BJ (cell line): Measurements from ENCODE around the gene CYTH3. TPM values are rescaled to one million over a fixed set of nuclear protein-coding genes. Genes with fewer than 3 reads are reported as not detected.
"Not testable (repeated sequence)": the region's sequence is repeated elsewhere in the genome, so short reads cannot be mapped to it uniquely, and the experiment has no call there.

Experiments
- CTCF ChIA-PET: fragments of 350-600 bp; formaldehyde crosslinking; extraction: SDS; loops from one replicate; lab custom pipeline; 2021; ENCODE audit warnings: antibody characterized with exemption, inconsistent platforms; lab: Yijun Ruan, JAX
- POLR2A ChIA-PET: fragments of 300-600 bp; sonication (Branson Sonifier 250); formaldehyde crosslinking; extraction: SDS; loops from one replicate; lab custom pipeline; 2021; ENCODE audit warnings: antibody characterized with exemption; lab: Charles Lee
- DNase-seq: peaks from one replicate; pipeline ENCODE4 v3.0.0-alpha.2; 2011; ENCODE audit warnings: low read depth
- H3K27me3 ChIP-seq: 2 replicates; pipeline ENCODE4 v1.6.0; 2011; ENCODE audit warnings: low read length; ENCODE audit not compliant: control insufficient read depth, insufficient read depth
- H3K36me3 ChIP-seq: 2 replicates; pipeline ENCODE4 v1.5.1; 2011; ENCODE audit warnings: low read length; ENCODE audit not compliant: control insufficient read depth, insufficient read depth
- H3K4me3 ChIP-seq: 2 replicates; pipeline ENCODE4 v1.5.1; 2011; ENCODE audit warnings: low read depth, mild to moderate bottlenecking, control low read depth, low read length
- polyA plus RNA-seq: library from polyadenylated mRNA; depleted of rRNA; stranded (reverse); fragments of >200 nt; gene quantifications from 2 replicates; pipeline ENCODE4 v1.2.3, GENCODE V29; 2011
- TF ChIP-seq, protein P1 (sequence below): IDR thresholded peaks from 2 replicates; pipeline ENCODE4 v1.5.1; 2011; ENCODE audit warnings: low read depth, mild to moderate bottlenecking, control low read depth, inconsistent platforms, low read length, moderate library complexity; ENCODE audit not compliant: insufficient read depth

The CYTH3 gene
- polyA plus RNA-seq, 1 experiment: 45.5 TPM

DNA sequence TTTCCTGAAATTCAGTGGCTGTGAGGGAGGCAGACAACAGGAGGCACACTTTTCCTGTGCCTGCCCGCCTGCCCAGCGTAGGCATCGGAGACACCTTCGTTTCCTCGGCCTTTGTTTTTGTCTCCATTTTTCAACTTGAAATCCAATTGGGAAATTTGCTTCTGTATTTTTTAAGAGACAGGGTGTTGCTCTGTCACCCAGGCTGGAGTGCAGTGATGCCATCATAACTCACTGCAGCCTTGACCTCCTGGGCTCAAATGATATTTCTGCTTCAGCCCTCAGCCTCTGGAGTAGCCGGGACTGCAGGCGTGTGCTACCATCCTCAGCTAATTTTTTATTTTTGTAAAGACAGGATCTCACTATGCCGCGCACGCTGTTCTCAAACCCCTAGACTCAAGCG lies 116.8 kb downstream of the CYTH3 start:
- peaks cover 20% of the 10 kb centered on the region for H3K36me3 ChIP-seq

DNA sequence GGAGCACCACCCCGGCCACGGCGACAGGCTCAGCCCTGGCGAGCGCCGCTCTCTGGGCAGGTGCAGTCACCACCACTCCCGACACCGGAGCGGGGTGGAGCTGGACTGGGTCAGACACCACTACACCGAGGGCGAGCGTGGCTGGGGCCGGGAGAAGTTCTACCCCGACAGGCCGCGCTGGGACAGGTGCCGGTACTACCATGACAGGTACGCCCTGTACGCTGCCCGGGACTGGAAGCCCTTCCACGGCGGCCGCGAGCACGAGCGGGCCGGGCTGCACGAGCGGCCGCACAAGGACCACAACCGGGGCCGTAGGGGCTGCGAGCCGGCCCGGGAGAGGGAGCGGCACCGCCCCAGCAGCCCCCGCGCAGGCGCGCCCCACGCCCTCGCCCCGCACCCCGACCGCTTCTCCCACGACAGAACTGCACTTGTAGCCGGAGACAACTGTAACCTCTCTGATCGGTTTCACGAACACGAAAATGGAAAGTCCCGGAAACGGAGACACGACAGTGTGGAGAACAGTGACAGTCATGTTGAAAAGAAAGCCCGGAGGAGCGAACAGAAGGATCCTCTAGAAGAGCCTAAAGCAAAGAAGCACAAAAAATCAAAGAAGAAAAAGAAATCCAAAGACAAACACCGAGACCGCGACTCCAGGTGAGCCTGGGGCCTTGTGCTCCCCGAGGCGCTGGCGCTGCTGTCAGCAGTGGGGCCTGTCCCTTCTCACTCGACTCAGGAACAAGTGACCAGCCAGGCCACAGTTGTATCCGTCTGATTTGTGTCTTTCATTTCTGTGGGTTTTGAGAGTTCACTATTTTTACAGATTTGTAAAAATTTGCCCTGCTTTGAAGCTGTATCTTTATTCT lies 117.7 kb downstream of the CYTH3 start:
- Histone ChIP-seq H3K4me3 (no peak overlapping the region), H3K27me3 (no peaks in the 10 kb centered on the region), H3K36me3 (peaks cover 24% of the 10 kb centered on the region)
- POLR2A ChIA-PET: no interaction called here
- TF ChIP-seq, protein P1, sequence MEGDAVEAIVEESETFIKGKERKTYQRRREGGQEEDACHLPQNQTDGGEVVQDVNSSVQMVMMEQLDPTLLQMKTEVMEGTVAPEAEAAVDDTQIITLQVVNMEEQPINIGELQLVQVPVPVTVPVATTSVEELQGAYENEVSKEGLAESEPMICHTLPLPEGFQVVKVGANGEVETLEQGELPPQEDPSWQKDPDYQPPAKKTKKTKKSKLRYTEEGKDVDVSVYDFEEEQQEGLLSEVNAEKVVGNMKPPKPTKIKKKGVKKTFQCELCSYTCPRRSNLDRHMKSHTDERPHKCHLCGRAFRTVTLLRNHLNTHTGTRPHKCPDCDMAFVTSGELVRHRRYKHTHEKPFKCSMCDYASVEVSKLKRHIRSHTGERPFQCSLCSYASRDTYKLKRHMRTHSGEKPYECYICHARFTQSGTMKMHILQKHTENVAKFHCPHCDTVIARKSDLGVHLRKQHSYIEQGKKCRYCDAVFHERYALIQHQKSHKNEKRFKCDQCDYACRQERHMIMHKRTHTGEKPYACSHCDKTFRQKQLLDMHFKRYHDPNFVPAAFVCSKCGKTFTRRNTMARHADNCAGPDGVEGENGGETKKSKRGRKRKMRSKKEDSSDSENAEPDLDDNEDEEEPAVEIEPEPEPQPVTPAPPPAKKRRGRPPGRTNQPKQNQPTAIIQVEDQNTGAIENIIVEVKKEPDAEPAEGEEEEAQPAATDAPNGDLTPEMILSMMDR: no peak
- no peak for DNase-seq
- CTCF ChIA-PET: no interaction called here

More for the DNA sequence above, 116.8 kb downstream of the CYTH3 start:
- POLR2A ChIA-PET: no interaction called here
- CTCF ChIA-PET: interaction anchor here (0.6 to 1.5 kb wide), 3 partner anchors 9 to 168 kb away, joined by 3 to 6 read pairs (median 4); no protein-coding TSS in a partner anchor
- Histone ChIP-seq H3K27me3 (no peaks in the 10 kb centered on the region), H3K4me3 (no peak overlapping the region)
- TF ChIP-seq, protein P1: no peak
- no peak for DNase-seq

GRCh38 chr7:6153646-6154541 lies 118.5 kb downstream of the CYTH3 start:
- ChIA-PET POLR2A (no interaction called here), CTCF (no interaction called here)
- DNase-seq: no peak
- no peaks in the 10 kb centered on the region for H3K27me3 ChIP-seq
- no peak overlapping the region for H3K4me3 ChIP-seq
- peaks cover 26% of the 10 kb centered on the region for H3K36me3 ChIP-seq
- TF ChIP-seq, protein P1: no peak

DNA sequence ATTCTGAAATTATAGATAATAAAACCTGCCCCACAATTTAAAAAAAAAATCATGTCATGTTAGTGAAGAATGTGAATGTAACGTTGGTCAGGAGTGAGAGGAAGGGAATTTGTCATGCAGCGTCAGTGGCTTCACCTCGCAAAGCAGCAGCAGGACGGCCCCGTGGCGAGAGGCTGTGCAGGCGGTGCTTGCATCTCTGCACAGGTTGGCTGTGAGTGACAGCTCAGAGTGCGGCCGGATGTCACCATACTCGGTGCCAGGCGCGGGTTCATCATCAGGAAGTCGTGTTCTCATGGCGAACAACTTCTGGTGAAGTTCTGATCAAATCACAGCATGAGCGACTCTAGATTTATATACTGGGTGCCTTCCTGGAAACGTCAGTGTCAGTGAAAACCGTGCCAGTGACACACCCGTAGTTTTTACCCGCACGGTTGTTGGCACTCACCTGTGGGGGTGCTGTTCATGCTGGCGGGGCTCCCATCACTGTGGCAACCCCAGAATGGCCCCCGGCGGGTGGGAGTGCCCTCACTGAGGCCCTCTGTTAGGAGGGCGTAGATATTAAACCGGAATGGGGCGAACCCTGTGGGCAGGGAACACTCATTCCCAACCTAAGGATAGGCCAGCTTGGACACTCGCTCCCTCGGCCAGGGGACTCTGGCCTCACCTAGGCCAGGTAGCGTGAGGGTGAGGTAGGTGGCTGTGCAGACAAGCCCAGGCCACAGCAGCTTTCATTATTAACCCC lies 120.3 kb downstream of the CYTH3 start:
- CTCF ChIA-PET: interaction anchor here (1.4 kb wide), 1 partner anchor 14 kb away, joined by 4 read pairs; no protein-coding TSS in a partner anchor
- no peaks in the 10 kb centered on the region for H3K27me3 ChIP-seq
- peaks cover 24% of the 10 kb centered on the region for H3K36me3 ChIP-seq
- no peak overlapping the region for H3K4me3 ChIP-seq
- no peak for DNase-seq
- POLR2A ChIA-PET: no interaction called here
- TF ChIP-seq, protein P1: no peak

DNA sequence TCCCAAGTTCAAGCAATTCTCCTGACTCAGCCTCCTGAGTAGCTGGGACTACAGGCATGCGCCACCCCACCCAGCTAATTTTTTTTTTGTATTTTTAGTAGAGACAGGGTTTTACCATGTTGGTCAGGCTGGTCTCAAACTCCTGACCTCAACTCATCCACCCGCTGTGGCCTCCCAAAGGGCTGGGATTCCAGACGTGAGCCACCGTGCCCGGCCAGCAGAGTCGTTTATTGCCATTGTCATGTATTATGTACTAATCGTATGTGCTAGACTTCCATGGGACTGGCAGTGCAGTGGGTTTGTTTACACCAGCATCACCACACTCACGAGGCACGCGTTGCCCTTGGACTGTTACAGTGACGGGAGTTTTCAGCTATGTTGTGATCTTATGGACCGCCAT lies 120.9 kb downstream of the CYTH3 start:
- peaks cover 26% of the 10 kb centered on the region for H3K36me3 ChIP-seq
- DNase-seq, H3K27me3 ChIP-seq, H3K4me3 ChIP-seq, POLR2A ChIA-PET: not testable (repeated sequence)
- CTCF ChIA-PET: interaction anchor here (0.8 to 4.3 kb wide), 2 partner anchors 8 to 172 kb away, joined by 4 to 19 read pairs; no protein-coding TSS in a partner anchor
